RWPE2 (cell line): ENCODE results near the gene ARHGAP31.

Experiments
- ATAC-seq: fragments of 200-7000 bp; cut with Tn5 transposase; 3 replicates; pipeline ENCODE4 v1.9.1; 2021; ENCODE audit warnings: low read depth
- DNase-seq: peaks from one replicate; pipeline ENCODE4 v3.0.0-alpha.2; 2020; ENCODE audit warnings: low spot score
- H3K27ac ChIP-seq: fragments of 450-650 bp; 2 replicates; pipeline ENCODE4 v1.5.1; 2017; ENCODE audit warnings: mild to moderate bottlenecking; ENCODE audit not compliant: poor library complexity, severe bottlenecking
- H3K27me3 ChIP-seq: fragments of 250-450 bp; sonication (Bioruptor Pico); 2 replicates; pipeline ENCODE4 v1.5.1; 2021; ENCODE audit warnings: mild to moderate bottlenecking, moderate library complexity; ENCODE audit not compliant: insufficient read depth, poor library complexity, severe bottlenecking
- H3K36me3 ChIP-seq: fragments of 250-450 bp; sonication (Bioruptor Pico); 2 replicates; pipeline ENCODE4 v1.5.1; 2020; ENCODE audit warnings: low read depth, mild to moderate bottlenecking, moderate library complexity
- H3K4me1 ChIP-seq: fragments of 250-450 bp; sonication (Bioruptor Pico); 2 replicates; pipeline ENCODE4 v1.5.1; 2021; ENCODE audit warnings: mild to moderate bottlenecking, moderate library complexity; ENCODE audit not compliant: insufficient read depth, poor library complexity, severe bottlenecking
- H3K4me3 ChIP-seq: fragments of 250-450 bp; sonication (Bioruptor Pico); 2 replicates; pipeline ENCODE4 v1.5.1; 2021; ENCODE audit warnings: mild to moderate bottlenecking, moderate library complexity; ENCODE audit not compliant: severe bottlenecking
- H3K9me3 ChIP-seq: fragments of 250-450 bp; sonication (Bioruptor Pico); 2 replicates; pipeline ENCODE4 v1.5.1; 2021; ENCODE audit warnings: mild to moderate bottlenecking, moderate library complexity; ENCODE audit not compliant: severe bottlenecking
- CTCF ChIP-seq: fragments of 450-650 bp; IDR thresholded peaks from one replicate; pipeline ENCODE4 v1.5.1; 2017; ENCODE audit warnings: mild to moderate bottlenecking, moderate library complexity; ENCODE audit not compliant: poor library complexity, severe bottlenecking

The ARHGAP31 gene

GRCh38 chr3:119346076-119346496 is 51.9 kb downstream of the ARHGAP31 start:
- no peaks in the 10 kb centered on the region for H3K4me1 ChIP-seq
- no peak overlapping the region for H3K27ac ChIP-seq
- TF ChIP-seq CTCF: no peak
- no peaks in the 10 kb centered on the region for H3K27me3 ChIP-seq
- H3K36me3 ChIP-seq: no peaks in the 10 kb centered on the region
- no peaks in the 10 kb centered on the region for H3K9me3 ChIP-seq
- no peak; the same call in 2 of the 3 replicates for ATAC-seq
- no peak overlapping the region for H3K4me3 ChIP-seq
- DNase-seq: no peak

- Histone ChIP-seq H3K27me3 (no peaks in the 10 kb centered on the region), H3K4me1 (no peaks in the 10 kb centered on the region), H3K36me3 (no peaks in the 10 kb centered on the region), H3K27ac (no peak overlapping the region), H3K9me3 (no peaks in the 10 kb centered on the region), H3K4me3 (no peak overlapping the region)
- no peak for ATAC-seq
- no peak for TF ChIP-seq CTCF
- no peak for DNase-seq
Observed at GRCh38 chr3:119347036-119347435, 52.9 kb downstream of the ARHGAP31 start.

GRCh38 chr3:119349354-119350041 is 55.3 kb downstream of the ARHGAP31 start:
- H3K4me3 ChIP-seq: no peak overlapping the region
- no peaks in the 10 kb centered on the region for H3K27me3 ChIP-seq
- H3K27ac ChIP-seq: no peak overlapping the region
- DNase-seq: no peak
- no peaks in the 10 kb centered on the region for H3K4me1 ChIP-seq
- H3K36me3 ChIP-seq: no peaks in the 10 kb centered on the region
- no peaks in the 10 kb centered on the region for H3K9me3 ChIP-seq
- no peak for TF ChIP-seq CTCF
- ATAC-seq: no peak

- Histone ChIP-seq H3K36me3 (no peaks in the 10 kb centered on the region), H3K27ac (no peak overlapping the region), H3K4me3 (no peak overlapping the region), H3K9me3 (no peaks in the 10 kb centered on the region), H3K4me1 (no peaks in the 10 kb centered on the region), H3K27me3 (no peaks in the 10 kb centered on the region)
- ATAC-seq: no peak
- no peak for TF ChIP-seq CTCF
- no peak for DNase-seq
Observed at GRCh38 chr3:119350114-119350513, 55.9 kb downstream of the ARHGAP31 start.

- H3K4me1 ChIP-seq: no peaks in the 10 kb centered on the region
- ATAC-seq (no peak), DNase-seq (no peak)
- H3K4me3 ChIP-seq: no peak overlapping the region
- H3K36me3 ChIP-seq: no peaks in the 10 kb centered on the region
- TF ChIP-seq CTCF: no peak
- no peak overlapping the region for H3K27ac ChIP-seq
- no peaks in the 10 kb centered on the region for H3K27me3 ChIP-seq
- no peaks in the 10 kb centered on the region for H3K9me3 ChIP-seq
Observed at GRCh38 chr3:119351581-119351980, 57.4 kb downstream of the ARHGAP31 start.
